ENCODE results near the gene FUCA1.

Gene FUCA1

DNA sequence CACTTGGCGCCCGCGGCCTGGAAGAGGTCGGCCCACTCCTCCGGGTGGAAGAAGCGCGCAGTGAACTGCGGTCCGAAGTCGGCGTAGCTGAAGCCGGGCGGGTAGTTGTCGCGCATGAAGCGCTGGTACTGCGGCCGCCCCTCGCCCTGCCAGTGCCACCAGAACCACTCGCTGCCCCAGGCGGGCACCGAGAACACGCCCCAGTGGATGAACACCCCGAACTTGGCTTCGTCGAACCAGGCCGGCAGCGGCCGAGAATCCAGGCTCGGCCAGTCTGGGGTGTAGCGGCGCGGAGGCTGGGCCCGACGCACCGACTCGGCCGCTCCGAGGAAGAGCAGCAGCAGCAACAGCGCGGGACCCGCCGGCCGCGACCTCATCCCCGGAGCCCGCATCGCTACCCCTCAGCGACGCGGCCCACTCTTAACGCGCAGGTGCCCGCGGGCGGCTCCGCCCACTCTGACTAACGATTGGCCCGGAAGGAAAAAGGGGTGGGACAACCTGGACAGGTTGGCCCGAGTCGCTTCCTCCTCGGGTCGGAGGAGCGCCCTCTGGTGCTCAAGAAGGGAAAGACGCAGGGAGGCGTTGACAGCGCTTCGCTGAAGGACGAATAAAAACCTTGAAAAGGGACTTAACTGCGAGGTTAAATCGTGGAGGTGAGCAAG lies at the start of gene FUCA1:
FUCA1 (minus strand) TSS at position 396 of the 662 bp plus-strand sequence; CDS start at position 392, 4 bp downstream.
- DNase-seq (ENCODE audit: low spot score) = peak; percentile 99
- TF ChIP-seq, protein P1, sequence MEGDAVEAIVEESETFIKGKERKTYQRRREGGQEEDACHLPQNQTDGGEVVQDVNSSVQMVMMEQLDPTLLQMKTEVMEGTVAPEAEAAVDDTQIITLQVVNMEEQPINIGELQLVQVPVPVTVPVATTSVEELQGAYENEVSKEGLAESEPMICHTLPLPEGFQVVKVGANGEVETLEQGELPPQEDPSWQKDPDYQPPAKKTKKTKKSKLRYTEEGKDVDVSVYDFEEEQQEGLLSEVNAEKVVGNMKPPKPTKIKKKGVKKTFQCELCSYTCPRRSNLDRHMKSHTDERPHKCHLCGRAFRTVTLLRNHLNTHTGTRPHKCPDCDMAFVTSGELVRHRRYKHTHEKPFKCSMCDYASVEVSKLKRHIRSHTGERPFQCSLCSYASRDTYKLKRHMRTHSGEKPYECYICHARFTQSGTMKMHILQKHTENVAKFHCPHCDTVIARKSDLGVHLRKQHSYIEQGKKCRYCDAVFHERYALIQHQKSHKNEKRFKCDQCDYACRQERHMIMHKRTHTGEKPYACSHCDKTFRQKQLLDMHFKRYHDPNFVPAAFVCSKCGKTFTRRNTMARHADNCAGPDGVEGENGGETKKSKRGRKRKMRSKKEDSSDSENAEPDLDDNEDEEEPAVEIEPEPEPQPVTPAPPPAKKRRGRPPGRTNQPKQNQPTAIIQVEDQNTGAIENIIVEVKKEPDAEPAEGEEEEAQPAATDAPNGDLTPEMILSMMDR (IDR thresholded peaks at IDR 0.05; ENCODE audit: extremely low read depth, missing control alignments) = peak; percentile 75

DNA sequence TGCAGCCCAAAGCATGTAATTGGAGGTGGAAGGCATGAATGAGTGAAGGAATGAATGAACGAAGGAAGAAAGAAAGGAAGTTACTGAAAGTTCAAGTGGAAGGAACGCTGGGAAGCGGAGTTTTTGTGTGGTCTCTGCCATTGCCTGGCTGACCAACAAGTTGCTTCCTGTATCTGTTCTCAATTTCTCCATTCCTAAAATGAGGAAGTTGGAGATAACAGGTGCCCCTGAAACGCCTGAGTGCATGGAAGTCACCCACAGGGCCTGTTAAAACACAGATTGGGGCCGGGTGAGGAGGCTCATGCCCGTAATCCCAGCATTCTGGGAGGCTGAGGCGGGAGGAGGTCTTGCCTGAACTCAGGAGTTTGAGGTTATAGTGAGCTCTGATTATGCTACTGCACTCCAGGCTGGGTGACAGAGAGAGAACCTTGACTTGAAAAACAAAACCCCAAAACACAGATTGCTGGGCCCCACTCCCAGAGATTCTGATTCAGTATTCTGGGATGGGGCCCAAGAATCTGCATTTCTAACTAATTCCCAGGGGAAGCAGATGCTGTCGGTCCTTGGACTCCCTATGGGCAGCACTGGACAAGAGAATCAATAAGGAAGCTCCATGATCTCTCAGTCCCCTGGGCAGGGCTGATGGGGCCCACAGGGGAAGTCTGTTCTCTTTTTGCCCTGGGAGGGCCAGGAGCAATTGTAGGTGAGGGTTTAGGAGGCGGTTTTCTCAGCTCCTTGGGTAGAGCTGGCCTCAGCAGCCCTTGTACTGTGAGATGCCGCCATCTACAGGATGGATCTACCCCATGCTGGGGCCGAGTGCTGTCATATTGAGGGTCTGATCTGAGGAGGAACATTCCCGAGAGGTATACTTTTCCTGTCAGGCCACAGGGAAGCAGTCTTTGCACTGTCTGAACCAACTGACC lies 48.4 kb upstream of the FUCA1 start:
- DNase-seq (ENCODE audit: low spot score) = peak; percentile 84
- TF ChIP-seq, protein P1 (IDR thresholded peaks at IDR 0.05; ENCODE audit: extremely low read depth, missing control alignments) = peak; percentile 83

DNA sequence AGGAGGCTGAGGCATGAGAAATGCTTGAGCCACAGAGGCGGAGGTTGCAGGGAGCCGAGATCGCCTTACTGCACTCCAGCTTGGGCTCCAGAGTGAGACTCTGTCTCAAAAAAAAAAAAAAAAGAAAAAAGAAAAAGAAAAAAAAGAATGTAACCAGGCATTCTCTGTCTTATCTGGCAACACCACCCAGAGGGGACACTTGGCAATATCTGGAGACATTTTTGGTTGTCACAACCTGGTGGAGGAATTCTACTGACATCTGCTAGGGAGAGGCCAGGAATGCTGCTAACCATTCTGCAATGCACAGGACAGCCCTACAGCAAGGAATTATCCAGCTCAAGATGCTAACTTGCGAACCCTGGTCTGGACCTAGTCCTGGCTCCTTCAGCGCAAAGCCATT lies 47.4 kb upstream of the FUCA1 start:
- no peak for DNase-seq (ENCODE audit: low spot score)
- TF ChIP-seq, protein P1 (IDR thresholded peaks at IDR 0.05; ENCODE audit: extremely low read depth, missing control alignments) = no peak

DNA sequence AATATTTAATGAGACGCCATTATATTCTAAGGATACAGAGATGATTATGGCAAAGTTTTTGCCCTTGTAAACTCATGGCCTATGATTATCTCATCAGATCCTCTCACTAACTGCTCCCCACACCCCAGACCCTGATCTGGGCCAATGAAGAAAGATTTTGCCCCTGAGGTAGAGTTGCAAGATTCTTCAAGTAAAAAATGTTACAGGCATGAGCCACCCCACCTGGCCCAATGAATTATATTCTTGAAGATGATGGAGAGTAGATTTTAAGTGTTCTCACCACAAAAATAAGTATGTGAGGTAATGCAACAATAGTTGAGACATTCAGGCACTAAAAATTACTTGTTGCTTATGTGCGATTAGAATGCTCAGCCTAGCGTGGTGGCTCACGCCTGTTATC lies 46.8 kb upstream of the FUCA1 start:
- no peak for DNase-seq (ENCODE audit: low spot score)
- TF ChIP-seq, protein P1 (IDR thresholded peaks at IDR 0.05; ENCODE audit: extremely low read depth, missing control alignments) = no peak

DNA sequence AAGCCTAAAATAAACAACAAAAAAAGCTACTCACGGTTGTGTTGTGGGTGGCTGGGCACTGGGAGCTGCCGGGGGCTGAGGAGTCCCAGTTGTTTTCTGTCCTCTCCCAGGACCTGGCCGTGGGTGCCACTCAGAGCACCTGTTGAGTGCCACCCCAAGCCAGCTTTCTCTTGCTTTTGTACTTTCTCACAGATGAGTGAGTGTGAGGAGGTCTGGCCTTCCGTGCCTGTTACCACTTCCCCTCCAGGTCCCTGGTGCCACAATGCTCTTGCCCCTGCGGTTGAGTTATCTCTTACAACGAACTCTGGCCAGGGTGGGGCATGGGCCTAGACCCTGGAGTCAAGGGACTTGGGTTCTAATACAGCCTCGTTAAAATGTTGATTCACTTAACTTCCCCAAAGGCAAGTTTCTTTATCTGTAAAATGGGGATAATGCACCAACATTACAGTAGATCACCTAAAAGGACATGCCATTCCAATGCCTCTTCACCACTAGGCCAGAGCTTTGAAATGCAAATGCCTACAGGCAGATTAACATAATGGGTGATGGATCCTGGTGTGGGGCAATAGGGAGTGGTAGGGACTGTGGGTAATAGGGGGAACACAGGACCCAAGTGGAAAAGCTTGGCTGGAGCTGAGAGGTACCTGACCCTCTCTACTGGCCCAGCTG lies 45.3 kb upstream of the FUCA1 start, which contains the start of gene CNR2:
CNR2 (minus strand) TSS at position 151 of the 669 bp plus-strand sequence. CDS start 37,745 bp downstream, outside the sequence.
- TF ChIP-seq, protein P1 (IDR thresholded peaks at IDR 0.05; ENCODE audit: extremely low read depth, missing control alignments) = no peak

DNA sequence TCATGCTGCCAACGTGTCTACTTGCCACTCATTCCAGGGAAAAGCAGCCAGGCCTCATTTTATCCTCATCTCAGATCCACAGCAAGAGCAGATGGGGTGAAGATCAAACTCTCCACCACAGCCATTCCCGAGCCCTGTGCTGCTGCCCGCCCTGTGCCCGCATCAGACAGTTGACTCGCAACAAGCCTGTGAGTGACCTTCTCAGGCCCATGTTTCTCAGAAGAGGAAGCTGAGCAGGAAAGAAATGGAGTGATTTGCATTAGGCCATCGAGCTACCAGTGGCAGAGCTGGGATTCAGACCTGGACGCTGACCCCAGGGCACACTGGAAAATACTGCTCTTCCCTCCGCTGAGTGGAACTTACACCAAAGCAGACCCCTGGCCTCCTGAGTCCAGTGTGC lies 43.8 kb upstream of the FUCA1 start:
- TF ChIP-seq, protein P1 (IDR thresholded peaks at IDR 0.05; ENCODE audit: extremely low read depth, missing control alignments) = no peak
- no peak for DNase-seq (ENCODE audit: low spot score)

More for the DNA sequence above, 45.3 kb upstream of the FUCA1 start, which contains the start of gene CNR2:
- no peak for DNase-seq (ENCODE audit: low spot score)

Data from GM20000 (cell line).